ENCODE data around the gene APOL3.
A peak's percentile ranks its signal among the peaks of the same experiment; 100 is the strongest.

Gene APOL3

DNA sequence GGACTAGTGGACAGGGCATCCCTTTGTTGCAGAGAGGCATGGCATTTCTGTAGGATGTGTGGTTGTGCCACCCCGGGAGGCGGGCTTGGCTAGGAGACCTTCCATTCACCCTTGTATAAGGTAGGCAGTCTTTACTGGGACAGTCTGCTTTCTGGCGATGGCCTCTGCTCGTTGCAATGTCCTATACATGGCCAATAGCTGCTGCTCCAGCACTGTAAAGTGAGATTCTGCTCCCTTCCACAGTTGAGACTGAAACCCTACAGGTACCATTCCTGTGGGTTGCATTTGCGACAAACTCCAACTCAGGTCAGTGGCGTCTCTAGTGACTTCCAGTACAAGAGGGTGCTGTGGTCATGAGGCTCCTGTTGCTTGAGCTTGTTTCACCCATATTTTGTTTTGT lies 20.4 kb upstream of the APOL3 start:
- Histone ChIP-seq H3K4me3 (ENCODE audit: low read depth, low read length) (no peak overlapping the region), H3K36me3 (replicated peaks) (no peaks in the 10 kb centered on the region), H3K27ac (no peak overlapping the region), H3K27me3 (replicated peaks) (no peaks in the 10 kb centered on the region)
- in situ Hi-C loops (cut with HindIII; ENCODE audit: low pct_ligation_motif_present, low sequenced_read_pairs): no loop called here
- no peak for DNase-seq
- TF ChIP-seq, protein P1, sequence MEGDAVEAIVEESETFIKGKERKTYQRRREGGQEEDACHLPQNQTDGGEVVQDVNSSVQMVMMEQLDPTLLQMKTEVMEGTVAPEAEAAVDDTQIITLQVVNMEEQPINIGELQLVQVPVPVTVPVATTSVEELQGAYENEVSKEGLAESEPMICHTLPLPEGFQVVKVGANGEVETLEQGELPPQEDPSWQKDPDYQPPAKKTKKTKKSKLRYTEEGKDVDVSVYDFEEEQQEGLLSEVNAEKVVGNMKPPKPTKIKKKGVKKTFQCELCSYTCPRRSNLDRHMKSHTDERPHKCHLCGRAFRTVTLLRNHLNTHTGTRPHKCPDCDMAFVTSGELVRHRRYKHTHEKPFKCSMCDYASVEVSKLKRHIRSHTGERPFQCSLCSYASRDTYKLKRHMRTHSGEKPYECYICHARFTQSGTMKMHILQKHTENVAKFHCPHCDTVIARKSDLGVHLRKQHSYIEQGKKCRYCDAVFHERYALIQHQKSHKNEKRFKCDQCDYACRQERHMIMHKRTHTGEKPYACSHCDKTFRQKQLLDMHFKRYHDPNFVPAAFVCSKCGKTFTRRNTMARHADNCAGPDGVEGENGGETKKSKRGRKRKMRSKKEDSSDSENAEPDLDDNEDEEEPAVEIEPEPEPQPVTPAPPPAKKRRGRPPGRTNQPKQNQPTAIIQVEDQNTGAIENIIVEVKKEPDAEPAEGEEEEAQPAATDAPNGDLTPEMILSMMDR (IDR thresholded peaks at IDR 0.05; ENCODE audit: low read depth, low read length, missing control alignments): no peak

DNA sequence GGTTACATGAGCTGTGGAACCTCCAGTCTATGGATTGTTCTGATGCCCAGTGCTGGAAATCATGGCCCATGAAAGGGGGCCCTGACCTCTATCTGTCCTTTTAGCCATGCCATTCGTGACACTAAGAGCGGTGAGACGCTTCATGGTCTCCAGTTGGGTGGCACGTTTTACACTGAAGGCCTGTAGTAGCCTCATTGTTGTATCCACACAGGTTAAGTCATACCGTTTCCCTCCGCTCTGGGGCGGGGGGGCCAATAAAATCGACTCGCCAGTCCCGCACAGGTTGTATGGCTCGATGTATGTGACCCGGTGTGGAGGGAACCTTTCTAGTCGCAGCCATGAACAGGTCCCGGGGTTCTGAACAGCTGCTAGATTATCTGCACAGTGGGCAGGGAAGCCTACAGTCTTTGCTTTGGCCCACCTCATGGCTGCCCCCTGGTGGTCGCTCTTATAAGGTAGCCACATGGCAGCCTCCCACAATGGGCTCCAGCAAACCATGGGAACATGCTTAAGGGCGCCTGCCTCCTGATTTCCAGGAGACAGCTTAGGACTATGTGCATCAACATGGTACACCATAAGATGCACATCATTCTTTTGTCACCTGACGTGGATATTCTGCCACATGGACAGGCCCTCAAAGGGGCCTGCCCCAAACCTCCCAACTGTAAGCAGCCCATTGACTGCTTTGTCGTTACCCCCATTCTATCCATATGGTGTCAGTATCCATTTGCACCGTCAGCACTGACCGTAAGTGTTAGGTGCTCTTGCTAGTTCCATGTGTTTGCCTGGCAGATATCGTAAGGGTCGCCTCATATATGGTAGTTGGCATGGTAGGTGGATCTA lies 19.7 kb upstream of the APOL3 start:
- H3K36me3 ChIP-seq (replicated peaks): no peaks in the 10 kb centered on the region

DNA sequence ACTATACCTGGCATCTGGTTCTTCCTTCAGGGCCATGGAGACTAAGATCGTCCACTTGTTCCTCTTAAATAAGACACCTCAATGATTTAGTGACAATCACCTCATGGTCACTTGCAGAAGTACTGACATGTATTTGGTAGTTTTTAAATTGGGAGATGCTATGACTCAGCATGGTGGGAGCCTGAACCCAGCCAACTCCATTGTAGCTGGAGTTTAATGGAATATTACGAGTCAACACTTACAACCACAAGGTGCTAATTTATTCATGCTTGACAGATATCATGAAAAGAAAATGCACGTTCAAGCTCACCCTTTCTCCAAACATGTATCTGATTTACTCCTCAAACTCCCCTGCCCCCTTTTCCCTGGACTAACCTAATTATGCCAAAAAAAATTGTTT lies 16.6 kb upstream of the APOL3 start:
- DNase-seq: no peak
- in situ Hi-C loops (cut with HindIII; ENCODE audit: low pct_ligation_motif_present, low sequenced_read_pairs): no loop called here
- H3K36me3 ChIP-seq (replicated peaks): no peaks in the 10 kb centered on the region
- TF ChIP-seq, protein P1 (IDR thresholded peaks at IDR 0.05; ENCODE audit: low read depth, low read length, missing control alignments): no peak
- no peak overlapping the region for H3K4me3 ChIP-seq (ENCODE audit: low read depth, low read length)
- no peak overlapping the region for H3K27ac ChIP-seq
- no peaks in the 10 kb centered on the region for H3K27me3 ChIP-seq (replicated peaks)

More for the DNA sequence above, 19.7 kb upstream of the APOL3 start:
- no peak overlapping the region for H3K4me3 ChIP-seq (ENCODE audit: low read depth, low read length)
- no peaks in the 10 kb centered on the region for H3K27me3 ChIP-seq (replicated peaks)
- TF ChIP-seq, protein P1 (IDR thresholded peaks at IDR 0.05; ENCODE audit: low read depth, low read length, missing control alignments): peak; percentile 90
- no peak overlapping the region for H3K27ac ChIP-seq
- in situ Hi-C loops (cut with HindIII; ENCODE audit: low pct_ligation_motif_present, low sequenced_read_pairs): no loop called here
- peak; percentile 63 for DNase-seq

DNA sequence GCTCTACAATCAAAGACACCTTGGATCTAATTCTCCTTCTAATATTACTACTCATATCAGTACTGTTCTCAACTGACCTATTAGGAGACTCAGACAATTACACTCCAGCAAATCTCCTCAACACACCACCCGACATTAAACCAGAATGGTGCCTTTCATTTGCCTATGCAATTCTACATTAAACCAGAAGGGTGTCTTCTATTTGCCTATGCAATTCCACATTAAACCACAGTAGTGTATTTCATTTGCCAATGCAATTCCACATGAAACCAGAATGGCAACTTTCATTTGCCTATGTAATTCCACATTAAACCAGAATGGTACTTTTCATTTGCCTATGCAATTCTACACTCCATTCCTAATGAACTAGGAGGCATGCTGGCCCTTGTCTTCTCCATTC lies 15.3 kb upstream of the APOL3 start:
- H3K27me3 ChIP-seq (replicated peaks): no peaks in the 10 kb centered on the region
- DNase-seq: no peak
- H3K27ac ChIP-seq: no peak overlapping the region
- H3K4me3 ChIP-seq (ENCODE audit: low read depth, low read length): no peak overlapping the region
- TF ChIP-seq, protein P1 (IDR thresholded peaks at IDR 0.05; ENCODE audit: low read depth, low read length, missing control alignments): no peak
- in situ Hi-C loops (cut with HindIII; ENCODE audit: low pct_ligation_motif_present, low sequenced_read_pairs): no loop called here
- H3K36me3 ChIP-seq (replicated peaks): no peaks in the 10 kb centered on the region

DNA sequence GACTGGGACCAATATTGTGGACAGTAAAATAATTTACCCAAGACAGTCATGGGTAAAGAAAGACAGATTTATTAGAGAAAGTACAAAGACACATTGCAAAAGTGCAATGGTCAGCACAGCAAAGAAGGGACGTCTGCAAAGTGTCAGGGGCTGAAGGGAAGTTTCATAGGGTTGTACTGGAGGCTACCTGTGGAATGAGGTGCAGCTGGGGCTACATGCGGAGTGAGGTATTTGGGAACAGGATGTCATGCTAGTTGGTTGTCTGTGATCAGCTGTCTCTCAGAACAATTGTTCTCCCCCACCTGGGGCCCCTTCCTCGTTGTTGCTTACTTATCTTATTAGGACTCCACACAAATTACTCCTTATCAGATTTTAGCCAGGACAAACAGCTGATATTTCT lies 11.4 kb upstream of the APOL3 start:
- in situ Hi-C loops (cut with HindIII; ENCODE audit: low pct_ligation_motif_present, low sequenced_read_pairs): loop anchor here (25.0 kb wide), 1 partner anchor 90 kb away; the partner anchor contains the start of gene APOL1
- no peak for DNase-seq
- TF ChIP-seq, protein P1 (IDR thresholded peaks at IDR 0.05; ENCODE audit: low read depth, low read length, missing control alignments): no peak
- no peak overlapping the region for H3K4me3 ChIP-seq (ENCODE audit: low read depth, low read length)
- no peak overlapping the region for H3K27ac ChIP-seq
- no peaks in the 10 kb centered on the region for H3K36me3 ChIP-seq (replicated peaks)
- no peaks in the 10 kb centered on the region for H3K27me3 ChIP-seq (replicated peaks)

Measured in brain microvascular endothelial cell (primary cell).